ENCODE measurements around the gene GABRG3. TPM values are rescaled to one million over a fixed set of nuclear protein-coding genes. Genes with fewer than 3 reads are reported as not detected.

Gene GABRG3
- total and polyA plus RNA-seq, 2 of the 4 experiments (the other 2 are of a cell fraction), result not detected

GRCh38 chr15:27043770-27044169 lies 72.8 kb downstream of the GABRG3 start:
- H3K79me1 ChIP-seq (ENCODE audit: low read depth in 1 of 2, low read length in 2 of 2), result no peaks in the 10 kb centered on the region
- no peak overlapping the region for H3K18ac ChIP-seq (ENCODE audit: low read depth, low read length)
- BruUV-seq (replicated peaks), result no TSS peak
- H3K9me3 ChIP-seq (ENCODE audit: control insufficient read depth, insufficient read depth, low read length), result peaks cover 23% of the 10 kb centered on the region
- no peaks in the 10 kb centered on the region for H3K9me1 ChIP-seq (ENCODE audit: insufficient read depth, low read length)
- DNase-seq, result no peak
- H2AK5ac ChIP-seq (ENCODE audit: low read depth, low read length), result no peak overlapping the region
- no peak for TF ChIP-seq ELK1 (IDR thresholded peaks at IDR 0.05; ENCODE audit: borderline replicate concordance, low read depth, low read length)
- no peak for TF ChIP-seq CEBPB (IDR thresholded peaks at IDR 0.05; ENCODE audit: low read depth, low read length)
- no peak for TF ChIP-seq MXI1 (IDR thresholded peaks at IDR 0.05; ENCODE audit: borderline replicate concordance, low read depth, low read length)
- TF ChIP-seq MAFK (IDR thresholded peaks at IDR 0.05; ENCODE audit: low read depth, low read length), result no peak
- no peak for TF ChIP-seq NFE2L2 (IDR thresholded peaks at IDR 0.05; ENCODE audit: low read depth, low read length)
- TF ChIP-seq RAD21 (IDR thresholded peaks at IDR 0.05; ENCODE audit: low read length), result no peak
- TF ChIP-seq POLR2A (IDR thresholded peaks at IDR 0.05; ENCODE audit: low read depth, low read length), result no peak
- H3K23ac ChIP-seq (ENCODE audit: low read depth, low read length), result no peak overlapping the region
- H4K8ac ChIP-seq (ENCODE audit: low read depth in 2 of 2, low read length in 2 of 2), result no peak overlapping the region
- H2BK5ac ChIP-seq (ENCODE audit: low read depth, low read length, poor library complexity, severe bottlenecking), result no peak overlapping the region
- H3K14ac ChIP-seq (replicated peaks; ENCODE audit: low read depth, low read length), result no peak overlapping the region
- no peak overlapping the region for H2BK120ac ChIP-seq (ENCODE audit: low read depth, low read length)
- no peak overlapping the region for H2BK15ac ChIP-seq (ENCODE audit: low read depth, low read length)
- ChIA-PET POLR2A (ENCODE audit: unreplicated experiment) (no interaction called here), CTCF (no interaction called here)
- ATAC-seq (ENCODE audit: low read depth), result no peak
- H3K27me3 ChIP-seq (ENCODE audit: control insufficient read depth, insufficient read depth, low read length), result no peaks in the 10 kb centered on the region
- WGBS, 2 experiments (ENCODE audit: extremely low coverage in 2 of 2, insufficient read length in 1 of 2), result 52% methylated on average over 2 of the region's 6 CpGs; no CpG with 5 or more reads in 1 of the 2 experiments
- H2AK9ac ChIP-seq (replicated peaks; ENCODE audit: low read depth, low read length, poor library complexity), result no peak overlapping the region
- H3K56ac ChIP-seq (ENCODE audit: extremely low read depth, insufficient read depth, low read length), result no peak overlapping the region
- H3K4me1 ChIP-seq (ENCODE audit: control insufficient read depth, insufficient read depth, low read length), result no peaks in the 10 kb centered on the region
- no peak overlapping the region for H2BK20ac ChIP-seq (ENCODE audit: low read depth, low read length)
- H4K20me1 ChIP-seq (ENCODE audit: insufficient read depth, low read length), result no peaks in the 10 kb centered on the region
- no peak overlapping the region for H3K27ac ChIP-seq (ENCODE audit: insufficient read depth, low read length)
- H2AFZ ChIP-seq (replicated peaks; ENCODE audit: low read length, poor library complexity), result no peak overlapping the region
- H3K9ac ChIP-seq (ENCODE audit: low read depth, low read length), result no peak overlapping the region
- in situ Hi-C loops (cut with MboI; ENCODE audit: low sequenced_read_pairs) (no loop called here), dilution Hi-C loops (cut with HindIII; ENCODE audit: low sequenced_read_pairs, unreplicated experiment) (no loop called here), intact Hi-C loops (cut with micrococcal nuclease) (no loop called here)
- no peaks in the 10 kb centered on the region for H3K36me3 ChIP-seq (ENCODE audit: control insufficient read depth, insufficient read depth, low read length)
- H3K4me2 ChIP-seq (ENCODE audit: low read depth, low read length), result no peak overlapping the region
- H3K4me3 ChIP-seq (ENCODE audit: insufficient read depth, low read depth, low read length), result no peak overlapping the region
- H4K5ac ChIP-seq (ENCODE audit: low read depth, low read length), result no peak overlapping the region
- no peak overlapping the region for H3K4ac ChIP-seq (ENCODE audit: low read depth, low read length)
- no peak overlapping the region for H4K91ac ChIP-seq (ENCODE audit: insufficient read depth, low read depth, low read length)

Data from IMR-90 (cell line).